Measurements from ENCODE around the gene SFR1.
"Not testable (repeated sequence)": the region's sequence is repeated elsewhere in the genome, so short reads cannot be mapped to it uniquely, and the experiment has no call there.

SFR1 gene

DNA sequence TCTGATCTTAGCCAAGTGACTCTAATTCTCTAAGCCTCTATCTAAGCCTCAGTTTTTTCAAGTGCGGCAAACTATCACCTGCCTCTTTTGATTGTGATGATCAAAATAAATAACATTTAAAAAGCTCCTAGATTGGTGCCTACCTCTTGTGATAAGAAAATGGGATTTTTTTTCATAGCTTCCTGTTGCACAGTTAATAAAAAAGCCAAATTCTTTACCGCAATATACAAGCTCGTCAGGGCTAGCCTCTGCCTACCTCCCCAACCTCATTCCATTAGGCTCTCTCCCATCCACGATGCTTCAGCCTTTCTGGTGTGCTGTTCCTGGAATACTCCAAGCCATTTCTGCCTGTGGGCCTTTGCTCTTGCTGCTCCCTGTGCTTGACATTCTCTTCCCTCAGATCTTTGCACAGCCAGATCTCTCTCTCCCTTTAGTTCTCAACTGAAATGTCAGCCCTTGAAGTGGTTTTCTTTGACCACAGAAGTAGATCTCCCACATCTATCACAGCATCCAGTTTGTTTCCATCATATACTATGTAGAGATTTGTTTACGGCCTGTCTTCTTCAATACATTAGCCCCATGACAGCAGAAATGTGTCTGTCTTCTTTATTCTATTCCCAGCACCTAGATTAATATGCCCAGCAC lies 48.8 kb downstream of the SFR1 start:
- peak in 1 of 2 donors; percentile 3 for DNase-seq (ENCODE audit: low read depth in 1 of 2, low spot score in 1 of 2)

DNA sequence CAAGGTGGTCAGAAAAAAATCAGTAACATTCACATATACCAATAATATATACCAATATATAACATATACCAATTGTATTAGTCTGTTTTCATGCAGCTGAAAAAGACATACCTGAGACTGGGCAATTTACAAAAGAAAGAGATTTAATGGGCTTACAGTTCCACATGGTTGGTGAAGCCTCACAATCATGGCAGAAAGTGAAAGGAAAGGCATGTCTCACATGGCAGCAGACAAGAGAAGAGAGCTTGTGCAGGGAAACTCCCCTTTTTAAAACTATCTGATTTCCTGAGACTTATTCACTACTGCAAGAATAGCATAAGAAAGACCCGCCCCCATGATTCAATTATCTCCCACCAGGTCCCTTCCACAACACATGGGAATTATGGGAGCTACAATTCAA lies 52.2 kb downstream of the SFR1 start:
- not testable (repeated sequence) for DNase-seq (ENCODE audit: low read depth in 1 of 2, low spot score in 1 of 2)
